ENCODE measurements around the gene THSD7B.

The THSD7B gene

GRCh38 chr2:137202318-137202717 lies 437.0 kb downstream of the THSD7B start:
- no peaks in the 10 kb centered on the region for H3K4me1 ChIP-seq (ENCODE audit: insufficient read depth, low read length, poor library complexity, severe bottlenecking)
- H3F3A ChIP-seq (ENCODE audit: low read depth): no peaks in the 10 kb centered on the region
- H3K4me3 ChIP-seq (ENCODE audit: low read length, poor library complexity, severe bottlenecking): no peak overlapping the region
- H3K9ac ChIP-seq (ENCODE audit: low read depth, low read length, poor library complexity, severe bottlenecking): no peak overlapping the region
- no peaks in the 10 kb centered on the region for H3K9me2 ChIP-seq (replicated peaks; ENCODE audit: low read depth, low read length)
- H4K20me1 ChIP-seq (ENCODE audit: insufficient read depth, low read length, poor library complexity, severe bottlenecking): no peaks in the 10 kb centered on the region
- H3K79me2 ChIP-seq (ENCODE audit: insufficient read depth, low read length): no peaks in the 10 kb centered on the region
- H3K4me2 ChIP-seq (ENCODE audit: low read depth, low read length, poor library complexity, severe bottlenecking): no peak overlapping the region
- no peak overlapping the region for H2AFZ ChIP-seq (ENCODE audit: low read length)
- no peak for TF ChIP-seq EZH2phosphoT487 (IDR thresholded peaks at IDR 0.05; ENCODE audit: borderline replicate concordance)
- TF ChIP-seq, protein P1, sequence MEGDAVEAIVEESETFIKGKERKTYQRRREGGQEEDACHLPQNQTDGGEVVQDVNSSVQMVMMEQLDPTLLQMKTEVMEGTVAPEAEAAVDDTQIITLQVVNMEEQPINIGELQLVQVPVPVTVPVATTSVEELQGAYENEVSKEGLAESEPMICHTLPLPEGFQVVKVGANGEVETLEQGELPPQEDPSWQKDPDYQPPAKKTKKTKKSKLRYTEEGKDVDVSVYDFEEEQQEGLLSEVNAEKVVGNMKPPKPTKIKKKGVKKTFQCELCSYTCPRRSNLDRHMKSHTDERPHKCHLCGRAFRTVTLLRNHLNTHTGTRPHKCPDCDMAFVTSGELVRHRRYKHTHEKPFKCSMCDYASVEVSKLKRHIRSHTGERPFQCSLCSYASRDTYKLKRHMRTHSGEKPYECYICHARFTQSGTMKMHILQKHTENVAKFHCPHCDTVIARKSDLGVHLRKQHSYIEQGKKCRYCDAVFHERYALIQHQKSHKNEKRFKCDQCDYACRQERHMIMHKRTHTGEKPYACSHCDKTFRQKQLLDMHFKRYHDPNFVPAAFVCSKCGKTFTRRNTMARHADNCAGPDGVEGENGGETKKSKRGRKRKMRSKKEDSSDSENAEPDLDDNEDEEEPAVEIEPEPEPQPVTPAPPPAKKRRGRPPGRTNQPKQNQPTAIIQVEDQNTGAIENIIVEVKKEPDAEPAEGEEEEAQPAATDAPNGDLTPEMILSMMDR (conservative IDR thresholded peaks at IDR 0.05; ENCODE audit: low read length): no peak
- no peaks in the 10 kb centered on the region for H3K36me3 ChIP-seq (ENCODE audit: insufficient read depth, low read length)
- no peaks in the 10 kb centered on the region for H3K27me3 ChIP-seq (ENCODE audit: insufficient read depth, low read length, poor library complexity, severe bottlenecking)
- H3K9me3 ChIP-seq (ENCODE audit: insufficient read depth, low read depth, low read length): no peaks in the 10 kb centered on the region

GRCh38 chr2:137205324-137205723 lies 440.0 kb downstream of the THSD7B start:
- Histone ChIP-seq H3K36me3 (ENCODE audit: insufficient read depth, low read length) (no peaks in the 10 kb centered on the region), H3K4me1 (ENCODE audit: insufficient read depth, low read length, poor library complexity, severe bottlenecking) (no peaks in the 10 kb centered on the region), H3K27me3 (ENCODE audit: insufficient read depth, low read length, poor library complexity, severe bottlenecking) (no peaks in the 10 kb centered on the region), H3K9ac (ENCODE audit: low read depth, low read length, poor library complexity, severe bottlenecking) (no peak overlapping the region), H3K9me2 (replicated peaks; ENCODE audit: low read depth, low read length) (no peaks in the 10 kb centered on the region), H3K4me3 (ENCODE audit: low read length, poor library complexity, severe bottlenecking) (no peak overlapping the region), H3K79me2 (ENCODE audit: insufficient read depth, low read length) (no peaks in the 10 kb centered on the region), H2AFZ (ENCODE audit: low read length) (no peak overlapping the region), H3K9me3 (ENCODE audit: insufficient read depth, low read depth, low read length) (no peaks in the 10 kb centered on the region), H3F3A (ENCODE audit: low read depth) (no peaks in the 10 kb centered on the region), H4K20me1 (ENCODE audit: insufficient read depth, low read length, poor library complexity, severe bottlenecking) (no peaks in the 10 kb centered on the region), H3K4me2 (ENCODE audit: low read depth, low read length, poor library complexity, severe bottlenecking) (no peak overlapping the region)
- TF ChIP-seq, protein P1 (conservative IDR thresholded peaks at IDR 0.05; ENCODE audit: low read length): no peak
- no peak for TF ChIP-seq EZH2phosphoT487 (IDR thresholded peaks at IDR 0.05; ENCODE audit: borderline replicate concordance)

DNA sequence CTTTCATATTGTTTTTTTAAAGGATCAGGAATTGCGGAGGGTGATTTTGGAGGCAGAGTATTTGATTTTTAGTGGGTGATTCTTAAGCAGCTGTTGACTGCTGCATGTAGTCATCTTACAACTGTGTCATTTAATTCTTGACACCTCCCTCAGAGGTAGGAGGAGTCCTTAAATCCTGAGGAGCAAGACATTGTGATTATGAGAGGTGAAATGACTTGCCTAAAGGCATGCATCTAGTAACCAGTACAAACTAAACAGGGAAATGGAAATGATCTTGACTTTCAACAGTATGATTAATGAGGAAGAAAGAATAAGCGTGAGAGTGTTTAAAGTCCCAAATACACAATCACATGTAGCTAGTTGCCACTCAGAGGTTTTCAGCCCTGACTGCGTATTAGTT lies 440.7 kb downstream of the THSD7B start:
- no peaks in the 10 kb centered on the region for H4K20me1 ChIP-seq (ENCODE audit: insufficient read depth, low read length, poor library complexity, severe bottlenecking)
- H3K9ac ChIP-seq (ENCODE audit: low read depth, low read length, poor library complexity, severe bottlenecking): no peak overlapping the region
- no peaks in the 10 kb centered on the region for H3K27me3 ChIP-seq (ENCODE audit: insufficient read depth, low read length, poor library complexity, severe bottlenecking)
- H3K36me3 ChIP-seq (ENCODE audit: insufficient read depth, low read length): no peaks in the 10 kb centered on the region
- no peak overlapping the region for H2AFZ ChIP-seq (ENCODE audit: low read length)
- H3K4me3 ChIP-seq (ENCODE audit: low read length, poor library complexity, severe bottlenecking): no peak overlapping the region
- H3F3A ChIP-seq (ENCODE audit: low read depth): no peaks in the 10 kb centered on the region
- H3K9me2 ChIP-seq (replicated peaks; ENCODE audit: low read depth, low read length): no peaks in the 10 kb centered on the region
- TF ChIP-seq EZH2phosphoT487 (IDR thresholded peaks at IDR 0.05; ENCODE audit: borderline replicate concordance): no peak
- TF ChIP-seq, protein P1 (conservative IDR thresholded peaks at IDR 0.05; ENCODE audit: low read length): no peak
- no peaks in the 10 kb centered on the region for H3K79me2 ChIP-seq (ENCODE audit: insufficient read depth, low read length)
- no peaks in the 10 kb centered on the region for H3K9me3 ChIP-seq (ENCODE audit: insufficient read depth, low read depth, low read length)
- H3K4me2 ChIP-seq (ENCODE audit: low read depth, low read length, poor library complexity, severe bottlenecking): no peak overlapping the region
- H3K4me1 ChIP-seq (ENCODE audit: insufficient read depth, low read length, poor library complexity, severe bottlenecking): no peaks in the 10 kb centered on the region

All from Loucy (cell line).